HCT116 (cell line): ENCODE results near the gene PSMC3. TPM values are rescaled to one million over a fixed set of nuclear protein-coding genes. Genes with fewer than 3 reads are reported as not detected.

Experiments
- ATAC-seq: fragments of 200-7000 bp; cut with Tn5 transposase; 2 replicates; pipeline ENCODE4 v1.9.1; 2020; ENCODE audit warnings: mild to moderate bottlenecking, moderate library complexity
- BruUV-seq: library from RNA; stranded (reverse); fragments of 400-500 nt; replicated peaks from 2 replicates; lab custom pipeline; 2021; lab: Mats Ljungman, UMichigan
- CTCF ChIA-PET: fragments of 300-600 bp; sonication (Branson Sonifier 250); formaldehyde crosslinking; loops from one replicate; lab custom pipeline; 2021; ENCODE audit warnings: antibody characterized with exemption; lab: Charles Lee
- POLR2A ChIA-PET: fragments of 300-600, 350-600 bp; sonication (Branson Sonifier 250); formaldehyde crosslinking; loops from one replicate; lab custom pipeline; 2021; ENCODE audit warnings: antibody characterized with exemption; lab: Charles Lee
- RAD21 ChIA-PET, 2 experiments: fragments of 300-600 bp; sonication (Branson Sonifier 250); formaldehyde crosslinking; loops; one replicate each; lab custom pipeline; 2023; ENCODE audit warnings: low total read pairs in 2 of 2; ENCODE audit not compliant: uncharacterized antibody in 2 of 2, unreplicated experiment in 2 of 2, low non-redundant PET in 1 of 2; lab: Charles Lee
- DNase-seq: peaks from one replicate; pipeline ENCODE4 v3.0.0-alpha.2; 2010; ENCODE audit warnings: low read depth, low spot score
- H2AFZ ChIP-seq: fragments of 200-600 bp; shearing (Covaris generic), sonication (generic); 2 replicates; pipeline ENCODE4 v1.6.1; 2017; ENCODE audit warnings: low read depth, mixed run types, mixed read lengths, antibody characterized with exemption, low read length; ENCODE audit not compliant: poor library complexity, severe bottlenecking
- H3K27ac ChIP-seq: 2 replicates; pipeline ENCODE4 v1.5.1; 2012; ENCODE audit warnings: low read depth, low read length
- H3K27me3 ChIP-seq: fragments of 200-600 bp; sonication (generic); 2 replicates; pipeline ENCODE4 v1.6.1; 2016; ENCODE audit warnings: mixed run types, low read length, mixed read lengths; ENCODE audit not compliant: insufficient read depth
- H3K36me3 ChIP-seq, 2 experiments: fragments of 200-500 bp in 1 of 2; fragments of 200-600 bp in 1 of 2; sonication (Bioruptor generic) in 1 of 2; sonication (generic) in 1 of 2; 2 replicates each; pipeline versions ENCODE4 v1.5.1 to v1.6.1; 2014 to 2016; ENCODE audit warnings: low read length in 2 of 2, inconsistent platforms in 1 of 2, mixed read lengths in 1 of 2, mixed run types in 1 of 2; ENCODE audit not compliant: insufficient read depth in 2 of 2, control insufficient read depth in 1 of 2
- H3K4me1 ChIP-seq, 2 experiments: fragments of 200-600 bp in 1 of 2; sonication (generic) in 1 of 2; 2 replicates each; pipeline versions ENCODE4 v1.5.1 to v1.6.1; 2012 to 2017; ENCODE audit warnings: low read length in 2 of 2, inconsistent platforms in 1 of 2, mild to moderate bottlenecking in 1 of 2, mixed read lengths in 1 of 2, mixed run types in 1 of 2, moderate library complexity in 1 of 2; ENCODE audit not compliant: insufficient read depth in 2 of 2, control insufficient read depth in 1 of 2
- H3K4me2 ChIP-seq: fragments of 200-600 bp; sonication (generic); 2 replicates; pipeline ENCODE4 v1.6.1; 2017; ENCODE audit warnings: mixed run types, low read length, mixed read lengths
- H3K4me3 ChIP-seq, 2 experiments: fragments of 200-600 bp in 1 of 2; sonication (generic) in 1 of 2; replicated peaks in 1 of 2; 2 replicates each; pipeline ENCODE4 v1.5.1; 2011 to 2016; ENCODE audit warnings: low read length in 2 of 2, control low read depth in 1 of 2, low read depth in 1 of 2, mild to moderate bottlenecking in 1 of 2, mixed read lengths in 1 of 2, mixed run types in 1 of 2
- H3K79me2 ChIP-seq: fragments of 200-600 bp; sonication (generic); 2 replicates; pipeline ENCODE4 v1.6.1; 2017; ENCODE audit warnings: mild to moderate bottlenecking, mixed run types, low read length, moderate library complexity, mixed read lengths; ENCODE audit not compliant: insufficient read depth
- H3K9ac ChIP-seq: fragments of 200-600 bp; sonication (generic); 2 replicates; pipeline ENCODE4 v1.6.1; 2016; ENCODE audit warnings: low read length, mixed read lengths
- H3K9me2 ChIP-seq: fragments of 200-600 bp; sonication (generic), shearing (Covaris generic); 2 replicates; pipeline ENCODE4 v1.6.1; 2017; ENCODE audit warnings: mixed run types, mild to moderate bottlenecking, moderate library complexity; ENCODE audit not compliant: insufficient read depth
- H3K9me3 ChIP-seq, 2 experiments: fragments of 200-500 bp in 1 of 2; fragments of 200-600 bp in 1 of 2; sonication (Bioruptor generic) in 1 of 2; sonication (generic) in 1 of 2; 2 replicates each; pipeline ENCODE4 v1.6.1; 2014 to 2017; ENCODE audit warnings: low read length in 2 of 2, mixed read lengths in 2 of 2, inconsistent platforms in 1 of 2, low read depth in 1 of 2, mild to moderate bottlenecking in 1 of 2, mixed run types in 1 of 2, moderate library complexity in 1 of 2; ENCODE audit not compliant: control insufficient read depth in 1 of 2, insufficient read depth in 1 of 2
- H4K20me1 ChIP-seq: fragments of 200-600 bp; sonication (generic), shearing (Covaris generic); 2 replicates; pipeline ENCODE4 v1.6.1; 2017; ENCODE audit warnings: mixed run types, mild to moderate bottlenecking, moderate library complexity; ENCODE audit not compliant: insufficient read depth
- ATF3 ChIP-seq: IDR thresholded peaks from 2 replicates; pipeline ENCODE4 v1.6.1; 2012
- CEBPB ChIP-seq: IDR thresholded peaks from 2 replicates; pipeline ENCODE4 v1.6.1; 2012; ENCODE audit warnings: low read depth
- EGR1 ChIP-seq: IDR thresholded peaks from 2 replicates; pipeline ENCODE4 v1.6.1; 2012; ENCODE audit warnings: low read depth
- ELF1 ChIP-seq: IDR thresholded peaks from 2 replicates; pipeline ENCODE4 v1.6.1; 2012; ENCODE audit warnings: low read depth, borderline replicate concordance
- EZH2 ChIP-seq: fragments of 200-600 bp; sonication (generic); IDR thresholded peaks from 2 replicates; pipeline ENCODE4 v1.6.1; 2017; ENCODE audit warnings: antibody characterized with exemption, mixed run types
- JUND ChIP-seq: IDR thresholded peaks from 2 replicates; pipeline ENCODE4 v1.6.1; 2012
- POLR2AphosphoS5 ChIP-seq: IDR thresholded peaks from 2 replicates; pipeline ENCODE4 v1.6.1; 2011; ENCODE audit warnings: mild to moderate bottlenecking, low read depth, low read length, moderate library complexity
- RAD21 ChIP-seq: IDR thresholded peaks from 2 replicates; pipeline ENCODE4 v1.6.1; 2012; ENCODE audit warnings: low read depth, mild to moderate bottlenecking
- SIN3A ChIP-seq: IDR thresholded peaks from 2 replicates; pipeline ENCODE4 v1.6.1; 2012; ENCODE audit warnings: low read depth
- SRF ChIP-seq: IDR thresholded peaks from 2 replicates; pipeline ENCODE4 v1.6.1; 2012; ENCODE audit warnings: low read depth
- TCF7L2 ChIP-seq: IDR thresholded peaks from 2 replicates; pipeline ENCODE4 v1.7.0; 2011; ENCODE audit warnings: borderline replicate concordance, inconsistent platforms; ENCODE audit not compliant: insufficient read depth, insufficient read length; ENCODE audit errors: extremely low read depth
- ZBTB33 ChIP-seq: IDR thresholded peaks from 2 replicates; pipeline ENCODE4 v1.6.1; 2011; ENCODE audit warnings: mild to moderate bottlenecking, low read length, moderate library complexity; ENCODE audit not compliant: insufficient replicate concordance; ENCODE audit errors: extremely low read depth
- ZNF274 ChIP-seq: fragments of 200-500 bp; sonication (Bioruptor generic); IDR thresholded peaks from 2 replicates; pipeline ENCODE4 v1.6.1; 2014; ENCODE audit warnings: mild to moderate bottlenecking, low read depth, low read length, inconsistent platforms
- intact Hi-C: fragments of 100-400 bp; cut with micrococcal nuclease; formaldehyde crosslinking; loops from 2 replicates; pipeline ENCODE4 v1.10.0; 2022
- total RNA-seq: library from RNA; stranded (reverse); gene quantifications from one replicate; pipeline ENCODE4 v1.2.1, GENCODE V29; 2021; ENCODE audit not compliant: unreplicated experiment
- TF ChIP-seq, protein P1 (sequence below): IDR thresholded peaks from 2 replicates; pipeline ENCODE4 v1.6.1; 2012; ENCODE audit warnings: low read depth

The PSMC3 gene
- total RNA-seq, 1 experiment from 2014 or later, result 155 TPM

DNA sequence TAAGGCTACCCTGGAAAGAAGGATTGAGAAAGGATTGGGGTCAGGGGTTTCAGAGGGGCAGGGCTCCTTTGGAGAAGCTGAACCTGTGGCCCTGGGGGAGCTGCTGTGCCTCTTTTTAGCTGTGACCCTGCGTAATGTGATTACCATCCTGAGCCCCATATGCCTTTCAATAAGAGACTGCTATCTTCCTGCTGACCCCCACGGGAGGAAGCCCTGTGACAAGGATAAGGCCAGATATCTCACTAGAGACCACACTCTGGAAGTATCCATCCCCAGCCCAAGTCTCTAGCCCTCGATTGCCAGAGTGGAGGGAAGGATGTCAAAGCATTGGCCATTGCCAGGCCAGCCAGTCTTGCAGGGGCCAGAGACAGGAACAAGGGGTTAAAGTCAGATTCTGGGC, 22.7 kb downstream of the PSMC3 start:
- CTCF ChIA-PET, result no interaction called here

More for the DNA sequence above, 22.7 kb downstream of the PSMC3 start:
- no peak overlapping the region for H3K27ac ChIP-seq
- ATAC-seq, result no peak
- no peak overlapping the region for H3K9ac ChIP-seq
- POLR2A ChIA-PET, result no interaction called here
- peaks cover 12% of the 10 kb centered on the region in 2 experiments for H3K4me1 ChIP-seq
- H3K4me2 ChIP-seq, result no peak overlapping the region
- no peaks in the 10 kb centered on the region for H3K9me2 ChIP-seq
- BruUV-seq, result no TSS peak
- H3K27me3 ChIP-seq, result no peaks in the 10 kb centered on the region
- no peaks in the 10 kb centered on the region for H4K20me1 ChIP-seq
- H2AFZ ChIP-seq, result no peak overlapping the region
- TF ChIP-seq ATF3 (no peak), CEBPB (no peak), ELF1 (no peak), RAD21 (no peak), EZH2 (no peak), SRF (no peak), SIN3A (no peak), EGR1 (no peak), JUND (no peak), TCF7L2 (no peak), ZNF274 (no peak), POLR2AphosphoS5 (no peak), ZBTB33 (no peak)
- TF ChIP-seq, protein P1, sequence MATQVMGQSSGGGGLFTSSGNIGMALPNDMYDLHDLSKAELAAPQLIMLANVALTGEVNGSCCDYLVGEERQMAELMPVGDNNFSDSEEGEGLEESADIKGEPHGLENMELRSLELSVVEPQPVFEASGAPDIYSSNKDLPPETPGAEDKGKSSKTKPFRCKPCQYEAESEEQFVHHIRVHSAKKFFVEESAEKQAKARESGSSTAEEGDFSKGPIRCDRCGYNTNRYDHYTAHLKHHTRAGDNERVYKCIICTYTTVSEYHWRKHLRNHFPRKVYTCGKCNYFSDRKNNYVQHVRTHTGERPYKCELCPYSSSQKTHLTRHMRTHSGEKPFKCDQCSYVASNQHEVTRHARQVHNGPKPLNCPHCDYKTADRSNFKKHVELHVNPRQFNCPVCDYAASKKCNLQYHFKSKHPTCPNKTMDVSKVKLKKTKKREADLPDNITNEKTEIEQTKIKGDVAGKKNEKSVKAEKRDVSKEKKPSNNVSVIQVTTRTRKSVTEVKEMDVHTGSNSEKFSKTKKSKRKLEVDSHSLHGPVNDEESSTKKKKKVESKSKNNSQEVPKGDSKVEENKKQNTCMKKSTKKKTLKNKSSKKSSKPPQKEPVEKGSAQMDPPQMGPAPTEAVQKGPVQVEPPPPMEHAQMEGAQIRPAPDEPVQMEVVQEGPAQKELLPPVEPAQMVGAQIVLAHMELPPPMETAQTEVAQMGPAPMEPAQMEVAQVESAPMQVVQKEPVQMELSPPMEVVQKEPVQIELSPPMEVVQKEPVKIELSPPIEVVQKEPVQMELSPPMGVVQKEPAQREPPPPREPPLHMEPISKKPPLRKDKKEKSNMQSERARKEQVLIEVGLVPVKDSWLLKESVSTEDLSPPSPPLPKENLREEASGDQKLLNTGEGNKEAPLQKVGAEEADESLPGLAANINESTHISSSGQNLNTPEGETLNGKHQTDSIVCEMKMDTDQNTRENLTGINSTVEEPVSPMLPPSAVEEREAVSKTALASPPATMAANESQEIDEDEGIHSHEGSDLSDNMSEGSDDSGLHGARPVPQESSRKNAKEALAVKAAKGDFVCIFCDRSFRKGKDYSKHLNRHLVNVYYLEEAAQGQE, result no peak
- TF ChIP-seq, all 23 proteins: peak for 0
- intact Hi-C loops, result no loop called here
- DNase-seq, result no peak
- Histone ChIP-seq H3K79me2 (peaks cover under 1% of the 10 kb centered on the region; the same call in 1 of the 2 replicates), H3K9me3 (no peaks in the 10 kb centered on the region), H3K4me3 (no peak overlapping the region), H3K36me3 (no peaks in the 10 kb centered on the region)
- RAD21 ChIA-PET, result no interaction called here
